HepG2 (cell line): Measurements from ENCODE around the gene TRIM7. TPM values are rescaled to one million over a fixed set of nuclear protein-coding genes. Genes with fewer than 3 reads are reported as not detected.

Source experiments
- DMTF1 ChIP-seq: sonication (generic); formaldehyde crosslinking; IDR thresholded peaks from 2 replicates; pipeline ENCODE4 v1.4.0; 2020; ENCODE audit warnings: mild to moderate bottlenecking, missing genetic modification reagents
- EEA1 ChIP-seq: sonication (generic); formaldehyde crosslinking; IDR thresholded peaks from 2 replicates; pipeline ENCODE4 v1.5.1; 2020; ENCODE audit warnings: mild to moderate bottlenecking, missing genetic modification reagents, borderline replicate concordance
- MZF1 ChIP-seq: sonication (generic); formaldehyde crosslinking; IDR thresholded peaks from 2 replicates; pipeline ENCODE4 v1.8.1; 2023; ENCODE audit warnings: mild to moderate bottlenecking, missing genetic modification reagents, borderline replicate concordance
- NFRKB ChIP-seq: fragments of 450-650 bp; IDR thresholded peaks from 2 replicates; pipeline ENCODE4 v1.6.1; 2017
- REL ChIP-seq: sonication (generic); formaldehyde crosslinking; conservative IDR thresholded peaks from 2 replicates; pipeline ENCODE4 v1.8.0; 2022; ENCODE audit warnings: mild to moderate bottlenecking, missing genetic modification reagents, moderate library complexity
- ZC3H13 ChIP-seq: sonication (generic); formaldehyde crosslinking; IDR thresholded peaks from 2 replicates; pipeline ENCODE4 v1.8.1; 2023; ENCODE audit warnings: mild to moderate bottlenecking, missing genetic modification reagents, moderate library complexity
- ZFAT ChIP-seq: sonication (generic); formaldehyde crosslinking; conservative IDR thresholded peaks from 2 replicates; pipeline ENCODE4 v1.8.1; 2023; ENCODE audit warnings: missing genetic modification reagents, inconsistent platforms
- ZFP91 ChIP-seq: sonication (generic); formaldehyde crosslinking; IDR thresholded peaks from 2 replicates; pipeline ENCODE4 v1.9.0; 2022; ENCODE audit warnings: missing genetic modification reagents, mild to moderate bottlenecking, borderline replicate concordance
- ZNF121 ChIP-seq: sonication (generic); formaldehyde crosslinking; IDR thresholded peaks from 2 replicates; pipeline ENCODE4 v1.5.0; 2020; ENCODE audit warnings: mild to moderate bottlenecking, missing genetic modification reagents
- ZNF354B ChIP-seq: sonication (generic); formaldehyde crosslinking; IDR thresholded peaks from 2 replicates; pipeline ENCODE4 v1.8.0; 2022; ENCODE audit warnings: mild to moderate bottlenecking, missing genetic modification reagents
- ZNF550 ChIP-seq: sonication (generic); formaldehyde crosslinking; IDR thresholded peaks from 2 replicates; pipeline ENCODE4 v1.4.0; 2020; ENCODE audit warnings: mild to moderate bottlenecking, missing genetic modification reagents, borderline replicate concordance
- ZNF576 ChIP-seq: sonication (generic); formaldehyde crosslinking; IDR thresholded peaks from 2 replicates; pipeline ENCODE4 v1.4.0; 2020; ENCODE audit warnings: mild to moderate bottlenecking, missing genetic modification reagents
- ZNF768 ChIP-seq: sonication (generic); formaldehyde crosslinking; IDR thresholded peaks from 2 replicates; pipeline ENCODE4 v1.4.0; 2020; ENCODE audit warnings: missing genetic modification reagents
- ZNF781 ChIP-seq: sonication (generic); formaldehyde crosslinking; IDR thresholded peaks from 2 replicates; pipeline ENCODE4 v1.5.1; 2020; ENCODE audit warnings: borderline replicate concordance, mild to moderate bottlenecking, missing genetic modification reagents; ENCODE audit errors: not compliant biosample characterization
- polyA plus RNA-seq, 8 experiments: library from polyadenylated mRNA; depleted of rRNA in 3 of 8; stranded (reverse) in 7 of 8; unstranded in 1 of 8; fragments of >200 nt; fragmentation: Illumina TruSeq in 4 of 8; extraction: Trizol in 4 of 8; gene quantifications; 2 replicates each; pipeline versions ENCODE4 v1.2.1 to v1.2.3, GENCODE V29; 2011 to 2016; ENCODE audit warnings: low read depth in 4 of 8, missing spikeins in 1 of 8, mixed read lengths in 1 of 8; ENCODE audit not compliant: insufficient read depth in 1 of 8
- total RNA-seq, 5 experiments: library from RNA; depleted of rRNA; stranded (reverse); fragments of >200 nt; fragmentation: Illumina TruSeq; extraction: Trizol; gene quantifications; 2 replicates each; pipeline ENCODE4 v1.2.3, GENCODE V29; 2016; ENCODE audit warnings: low read depth in 1 of 5
- TF ChIP-seq, protein P1 (sequence below), 2 experiments: IDR thresholded peaks; 2 replicates each; pipeline ENCODE4 v1.6.1; 2011 to 2012; ENCODE audit warnings: low read length in 2 of 2, borderline replicate concordance in 1 of 2, low read depth in 1 of 2, mild to moderate bottlenecking in 1 of 2, moderate library complexity in 1 of 2
- TF ChIP-seq, protein P2 (sequence below): IDR thresholded peaks from 2 replicates; pipeline ENCODE4 v1.6.1; 2012; ENCODE audit warnings: low read depth, low read length, improper control_type of control experiment
- TF ChIP-seq, protein P3 (sequence below): sonication (generic); formaldehyde crosslinking; IDR thresholded peaks from 2 replicates; pipeline ENCODE4 v1.8.0; 2022; ENCODE audit warnings: mild to moderate bottlenecking, missing genetic modification reagents

Gene TRIM7
- total and polyA plus RNA-seq, 2 of the 13 experiments (the other 11 are each of a cell fraction or from before 2014, with no cell fraction given) = 0.13 TPM; not detected in 1

GRCh38 chr5:181223729-181224389, 18.9 kb upstream of the TRIM7 start (continued):
- TF ChIP-seq, protein P1, sequence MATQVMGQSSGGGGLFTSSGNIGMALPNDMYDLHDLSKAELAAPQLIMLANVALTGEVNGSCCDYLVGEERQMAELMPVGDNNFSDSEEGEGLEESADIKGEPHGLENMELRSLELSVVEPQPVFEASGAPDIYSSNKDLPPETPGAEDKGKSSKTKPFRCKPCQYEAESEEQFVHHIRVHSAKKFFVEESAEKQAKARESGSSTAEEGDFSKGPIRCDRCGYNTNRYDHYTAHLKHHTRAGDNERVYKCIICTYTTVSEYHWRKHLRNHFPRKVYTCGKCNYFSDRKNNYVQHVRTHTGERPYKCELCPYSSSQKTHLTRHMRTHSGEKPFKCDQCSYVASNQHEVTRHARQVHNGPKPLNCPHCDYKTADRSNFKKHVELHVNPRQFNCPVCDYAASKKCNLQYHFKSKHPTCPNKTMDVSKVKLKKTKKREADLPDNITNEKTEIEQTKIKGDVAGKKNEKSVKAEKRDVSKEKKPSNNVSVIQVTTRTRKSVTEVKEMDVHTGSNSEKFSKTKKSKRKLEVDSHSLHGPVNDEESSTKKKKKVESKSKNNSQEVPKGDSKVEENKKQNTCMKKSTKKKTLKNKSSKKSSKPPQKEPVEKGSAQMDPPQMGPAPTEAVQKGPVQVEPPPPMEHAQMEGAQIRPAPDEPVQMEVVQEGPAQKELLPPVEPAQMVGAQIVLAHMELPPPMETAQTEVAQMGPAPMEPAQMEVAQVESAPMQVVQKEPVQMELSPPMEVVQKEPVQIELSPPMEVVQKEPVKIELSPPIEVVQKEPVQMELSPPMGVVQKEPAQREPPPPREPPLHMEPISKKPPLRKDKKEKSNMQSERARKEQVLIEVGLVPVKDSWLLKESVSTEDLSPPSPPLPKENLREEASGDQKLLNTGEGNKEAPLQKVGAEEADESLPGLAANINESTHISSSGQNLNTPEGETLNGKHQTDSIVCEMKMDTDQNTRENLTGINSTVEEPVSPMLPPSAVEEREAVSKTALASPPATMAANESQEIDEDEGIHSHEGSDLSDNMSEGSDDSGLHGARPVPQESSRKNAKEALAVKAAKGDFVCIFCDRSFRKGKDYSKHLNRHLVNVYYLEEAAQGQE (IDR thresholded peaks at IDR 0.05; ENCODE audit: borderline replicate concordance in 1 of 2, low read depth in 1 of 2, low read length in 2 of 2) = no peak
- TF ChIP-seq ZFAT (CRISPR knock-in tag) = no peak
- 0 out of 2 replicates have a peak, but pooled peaks have one; percentile 71 for TF ChIP-seq ZNF354B (CRISPR knock-in tag)
- no peak for TF ChIP-seq REL (CRISPR knock-in tag)
- TF ChIP-seq, protein P2, sequence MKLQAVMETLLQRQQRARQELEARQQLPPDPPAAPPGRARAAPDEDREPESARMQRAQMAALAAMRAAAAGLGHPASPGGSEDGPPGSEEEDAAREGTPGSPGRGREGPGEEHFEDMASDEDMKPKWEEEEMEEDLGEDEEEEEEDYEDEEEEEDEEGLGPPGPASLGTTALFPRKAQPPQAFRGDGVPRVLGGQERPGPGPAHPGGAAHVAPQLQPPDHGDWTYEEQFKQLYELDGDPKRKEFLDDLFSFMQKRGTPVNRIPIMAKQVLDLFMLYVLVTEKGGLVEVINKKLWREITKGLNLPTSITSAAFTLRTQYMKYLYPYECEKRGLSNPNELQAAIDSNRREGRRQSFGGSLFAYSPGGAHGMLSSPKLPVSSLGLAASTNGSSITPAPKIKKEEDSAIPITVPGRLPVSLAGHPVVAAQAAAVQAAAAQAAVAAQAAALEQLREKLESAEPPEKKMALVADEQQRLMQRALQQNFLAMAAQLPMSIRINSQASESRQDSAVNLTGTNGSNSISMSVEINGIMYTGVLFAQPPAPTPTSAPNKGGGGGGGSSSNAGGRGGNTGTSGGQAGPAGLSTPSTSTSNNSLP = no peak
- TF ChIP-seq ZNF768 (CRISPR knock-in tag) = no peak
- peak; percentile 22; the same call in 1 of the 2 replicates for TF ChIP-seq ZFP91
- no peak for TF ChIP-seq ZNF576
- TF ChIP-seq NFRKB = no peak
- no peak for TF ChIP-seq ZNF121 (CRISPR knock-in tag)
- no peak for TF ChIP-seq MZF1 (CRISPR knock-in tag)
- TF ChIP-seq, protein P3, sequence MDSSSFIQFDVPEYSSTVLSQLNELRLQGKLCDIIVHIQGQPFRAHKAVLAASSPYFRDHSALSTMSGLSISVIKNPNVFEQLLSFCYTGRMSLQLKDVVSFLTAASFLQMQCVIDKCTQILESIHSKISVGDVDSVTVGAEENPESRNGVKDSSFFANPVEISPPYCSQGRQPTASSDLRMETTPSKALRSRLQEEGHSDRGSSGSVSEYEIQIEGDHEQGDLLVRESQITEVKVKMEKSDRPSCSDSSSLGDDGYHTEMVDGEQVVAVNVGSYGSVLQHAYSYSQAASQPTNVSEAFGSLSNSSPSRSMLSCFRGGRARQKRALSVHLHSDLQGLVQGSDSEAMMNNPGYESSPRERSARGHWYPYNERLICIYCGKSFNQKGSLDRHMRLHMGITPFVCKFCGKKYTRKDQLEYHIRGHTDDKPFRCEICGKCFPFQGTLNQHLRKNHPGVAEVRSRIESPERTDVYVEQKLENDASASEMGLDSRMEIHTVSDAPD (CRISPR knock-in tag) = no peak
- TF ChIP-seq ZNF781 = no peak
- TF ChIP-seq ZC3H13 (CRISPR knock-in tag) = 0 out of 2 replicates have a peak, but pooled peaks have one; percentile 12
- TF ChIP-seq EEA1 = peak; percentile 50; the same call in 1 of the 2 replicates
- no peak for TF ChIP-seq DMTF1 (CRISPR knock-in tag)
- TF ChIP-seq ZNF550 (CRISPR knock-in tag) = no peak
